ENCODE results near the gene CRLF2.
A peak's percentile ranks its signal among the peaks of the same experiment; 100 is the strongest.
"Not testable (repeated sequence)": the region's sequence is repeated elsewhere in the genome, so short reads cannot be mapped to it uniquely, and the experiment has no call there.

CRLF2 gene

GRCh38 chrX:1182211-1182610 is 30.2 kb downstream of the CRLF2 start:
- no peak overlapping the region for H3K27ac ChIP-seq (ENCODE audit: low read depth, low read length)
- H3K4me3 ChIP-seq (ENCODE audit: low read depth, low read length): no peak overlapping the region
- H3K79me2 ChIP-seq (ENCODE audit: control insufficient read depth, insufficient read depth, low read length, unreplicated experiment): no peaks in the 10 kb centered on the region
- H3K36me3 ChIP-seq (ENCODE audit: insufficient read depth, low read length): no peaks in the 10 kb centered on the region
- H3K27me3 ChIP-seq (ENCODE audit: insufficient read depth, low read length): no peaks in the 10 kb centered on the region
- no peak overlapping the region for H2AFZ ChIP-seq (ENCODE audit: low read length, unreplicated experiment)
- H3K4me1 ChIP-seq (ENCODE audit: control insufficient read depth, insufficient read depth, low read length, unreplicated experiment): peaks cover 3% of the 10 kb centered on the region

- H3K27ac ChIP-seq (ENCODE audit: low read depth, low read length); H3K4me1 ChIP-seq (ENCODE audit: control insufficient read depth, insufficient read depth, low read length, unreplicated experiment); H3K27me3 ChIP-seq (ENCODE audit: insufficient read depth, low read length); H3K36me3 ChIP-seq (ENCODE audit: insufficient read depth, low read length); H2AFZ ChIP-seq (ENCODE audit: low read length, unreplicated experiment); H3K4me3 ChIP-seq (ENCODE audit: low read depth, low read length); H3K79me2 ChIP-seq (ENCODE audit: control insufficient read depth, insufficient read depth, low read length, unreplicated experiment): not testable (repeated sequence)
These were observed 30.8 kb downstream of the CRLF2 start for GRCh38 chrX:1181661-1182060.

GRCh38 chrX:1181170-1181569 is 31.3 kb downstream of the CRLF2 start:
- Histone ChIP-seq H3K79me2 (ENCODE audit: control insufficient read depth, insufficient read depth, low read length, unreplicated experiment) (no peaks in the 10 kb centered on the region), H3K27ac (ENCODE audit: low read depth, low read length) (no peak overlapping the region), H3K27me3 (ENCODE audit: insufficient read depth, low read length) (no peaks in the 10 kb centered on the region), H3K4me1 (ENCODE audit: control insufficient read depth, insufficient read depth, low read length, unreplicated experiment) (peaks cover 3% of the 10 kb centered on the region), H2AFZ (ENCODE audit: low read length, unreplicated experiment) (no peak overlapping the region), H3K4me3 (ENCODE audit: low read depth, low read length) (no peak overlapping the region), H3K36me3 (ENCODE audit: insufficient read depth, low read length) (no peaks in the 10 kb centered on the region)

GRCh38 chrX:1178580-1179057 is 33.8 kb downstream of the CRLF2 start:
- Histone ChIP-seq H3K27ac (ENCODE audit: low read depth, low read length) (no peak overlapping the region), H3K79me2 (ENCODE audit: control insufficient read depth, insufficient read depth, low read length, unreplicated experiment) (no peaks in the 10 kb centered on the region), H2AFZ (ENCODE audit: low read length, unreplicated experiment) (peak overlapping the region; percentile 79), H3K36me3 (ENCODE audit: insufficient read depth, low read length) (no peaks in the 10 kb centered on the region), H3K4me1 (ENCODE audit: control insufficient read depth, insufficient read depth, low read length, unreplicated experiment) (peaks cover 3% of the 10 kb centered on the region), H3K27me3 (ENCODE audit: insufficient read depth, low read length) (peaks cover 7% of the 10 kb centered on the region; the same call in 1 of the 2 replicates), H3K4me3 (ENCODE audit: low read depth, low read length) (peak overlapping the region; percentile 80)

GRCh38 chrX:1176531-1177320 is 35.7 kb downstream of the CRLF2 start:
- not testable (repeated sequence) for H3K27ac ChIP-seq (ENCODE audit: low read depth, low read length); H2AFZ ChIP-seq (ENCODE audit: low read length, unreplicated experiment); H3K36me3 ChIP-seq (ENCODE audit: insufficient read depth, low read length); H3K4me1 ChIP-seq (ENCODE audit: control insufficient read depth, insufficient read depth, low read length, unreplicated experiment); H3K4me3 ChIP-seq (ENCODE audit: low read depth, low read length); H3K79me2 ChIP-seq (ENCODE audit: control insufficient read depth, insufficient read depth, low read length, unreplicated experiment)
- peaks cover 24% of the 10 kb centered on the region for H3K27me3 ChIP-seq (ENCODE audit: insufficient read depth, low read length)

GRCh38 chrX:1174609-1175545 is 37.6 kb downstream of the CRLF2 start:
- H3K27ac ChIP-seq (ENCODE audit: low read depth, low read length); H3K4me3 ChIP-seq (ENCODE audit: low read depth, low read length); H3K4me1 ChIP-seq (ENCODE audit: control insufficient read depth, insufficient read depth, low read length, unreplicated experiment); H3K79me2 ChIP-seq (ENCODE audit: control insufficient read depth, insufficient read depth, low read length, unreplicated experiment); H2AFZ ChIP-seq (ENCODE audit: low read length, unreplicated experiment); H3K36me3 ChIP-seq (ENCODE audit: insufficient read depth, low read length): not testable (repeated sequence)
- H3K27me3 ChIP-seq (ENCODE audit: insufficient read depth, low read length): peaks cover 33% of the 10 kb centered on the region

GRCh38 chrX:1173435-1173834 is 39.0 kb downstream of the CRLF2 start:
- not testable (repeated sequence) for H3K36me3 ChIP-seq (ENCODE audit: insufficient read depth, low read length); H3K4me3 ChIP-seq (ENCODE audit: low read depth, low read length); H2AFZ ChIP-seq (ENCODE audit: low read length, unreplicated experiment); H3K27ac ChIP-seq (ENCODE audit: low read depth, low read length); H3K79me2 ChIP-seq (ENCODE audit: control insufficient read depth, insufficient read depth, low read length, unreplicated experiment); H3K4me1 ChIP-seq (ENCODE audit: control insufficient read depth, insufficient read depth, low read length, unreplicated experiment)
- H3K27me3 ChIP-seq (ENCODE audit: insufficient read depth, low read length): peaks cover 33% of the 10 kb centered on the region

GRCh38 chrX:1172496-1172895 is 40.0 kb downstream of the CRLF2 start:
- H3K4me1 ChIP-seq (ENCODE audit: control insufficient read depth, insufficient read depth, low read length, unreplicated experiment): no peaks in the 10 kb centered on the region
- no peak overlapping the region for H3K4me3 ChIP-seq (ENCODE audit: low read depth, low read length)
- no peaks in the 10 kb centered on the region for H3K79me2 ChIP-seq (ENCODE audit: control insufficient read depth, insufficient read depth, low read length, unreplicated experiment)
- no peak overlapping the region for H3K27ac ChIP-seq (ENCODE audit: low read depth, low read length)
- no peak overlapping the region for H2AFZ ChIP-seq (ENCODE audit: low read length, unreplicated experiment)
- peaks cover 33% of the 10 kb centered on the region for H3K27me3 ChIP-seq (ENCODE audit: insufficient read depth, low read length)
- H3K36me3 ChIP-seq (ENCODE audit: insufficient read depth, low read length): no peaks in the 10 kb centered on the region

- H2AFZ ChIP-seq (ENCODE audit: low read length, unreplicated experiment); H3K4me1 ChIP-seq (ENCODE audit: control insufficient read depth, insufficient read depth, low read length, unreplicated experiment); H3K4me3 ChIP-seq (ENCODE audit: low read depth, low read length): not testable (repeated sequence)
These were observed 40.5 kb downstream of the CRLF2 start for GRCh38 chrX:1171915-1172314.

GRCh38 chrX:1170243-1170642 is 42.2 kb downstream of the CRLF2 start:
- Histone ChIP-seq H3K36me3 (ENCODE audit: insufficient read depth, low read length) (no peaks in the 10 kb centered on the region), H3K4me1 (ENCODE audit: control insufficient read depth, insufficient read depth, low read length, unreplicated experiment) (no peaks in the 10 kb centered on the region), H3K4me3 (ENCODE audit: low read depth, low read length) (no peak overlapping the region), H3K79me2 (ENCODE audit: control insufficient read depth, insufficient read depth, low read length, unreplicated experiment) (no peaks in the 10 kb centered on the region), H3K27me3 (ENCODE audit: insufficient read depth, low read length) (peaks cover 32% of the 10 kb centered on the region), H2AFZ (ENCODE audit: low read length, unreplicated experiment) (no peak overlapping the region), H3K27ac (ENCODE audit: low read depth, low read length) (no peak overlapping the region)

More at GRCh38 chrX:1171915-1172314, 40.5 kb downstream of the CRLF2 start:
- H3K36me3 ChIP-seq (ENCODE audit: insufficient read depth, low read length); H3K27ac ChIP-seq (ENCODE audit: low read depth, low read length); H3K79me2 ChIP-seq (ENCODE audit: control insufficient read depth, insufficient read depth, low read length, unreplicated experiment): not testable (repeated sequence)
- peaks cover 33% of the 10 kb centered on the region for H3K27me3 ChIP-seq (ENCODE audit: insufficient read depth, low read length)
